GM18858 (cell line): ENCODE data around the gene SMC3.

Experiments
- ATAC-seq: cut with Tn5 transposase; IDR thresholded peaks from one replicate; pipeline ENCODE4 v1.9.1; 2021; ENCODE audit not compliant: unreplicated experiment

SMC3 gene

GRCh38 chr10:110644598-110645462 lies 77.3 kb downstream of the SMC3 start:
- no peak for ATAC-seq

GRCh38 chr10:110646417-110647135 lies 79.1 kb downstream of the SMC3 start:
- ATAC-seq: no peak

GRCh38 chr10:110647136-110647430 lies 79.6 kb downstream of the SMC3 start:
- no peak for ATAC-seq

DNA sequence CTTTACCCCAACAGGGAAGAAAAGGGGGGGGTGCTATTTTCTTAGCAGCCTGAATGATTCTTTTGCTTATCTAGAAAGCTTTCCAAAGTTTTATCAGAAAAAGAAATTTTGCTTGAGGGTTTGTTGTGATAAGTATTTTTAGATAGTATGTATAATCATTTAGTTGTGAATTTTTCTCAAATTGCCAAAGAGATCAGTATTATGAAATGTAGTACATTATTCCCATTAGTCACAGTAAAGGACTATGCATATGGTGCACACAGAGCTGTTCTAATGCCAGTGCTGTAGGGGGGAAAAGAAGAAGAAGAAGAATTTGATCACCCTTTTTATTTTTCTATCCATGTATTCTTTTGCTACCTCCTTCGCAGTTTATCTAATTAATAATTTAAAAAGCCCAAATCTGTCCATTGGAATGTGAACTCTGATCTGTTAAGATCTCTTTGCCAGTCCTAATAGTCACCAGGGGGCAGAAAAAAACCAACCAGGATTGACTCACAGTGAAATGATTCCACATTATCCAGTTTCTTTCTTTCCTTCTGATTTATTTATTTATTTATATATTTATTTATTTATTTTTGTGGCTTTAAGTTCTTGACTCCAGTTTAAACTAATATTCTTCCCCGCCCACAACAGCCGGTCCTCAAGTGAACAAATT lies 81.3 kb downstream of the SMC3 start:
- ATAC-seq: no peak

DNA sequence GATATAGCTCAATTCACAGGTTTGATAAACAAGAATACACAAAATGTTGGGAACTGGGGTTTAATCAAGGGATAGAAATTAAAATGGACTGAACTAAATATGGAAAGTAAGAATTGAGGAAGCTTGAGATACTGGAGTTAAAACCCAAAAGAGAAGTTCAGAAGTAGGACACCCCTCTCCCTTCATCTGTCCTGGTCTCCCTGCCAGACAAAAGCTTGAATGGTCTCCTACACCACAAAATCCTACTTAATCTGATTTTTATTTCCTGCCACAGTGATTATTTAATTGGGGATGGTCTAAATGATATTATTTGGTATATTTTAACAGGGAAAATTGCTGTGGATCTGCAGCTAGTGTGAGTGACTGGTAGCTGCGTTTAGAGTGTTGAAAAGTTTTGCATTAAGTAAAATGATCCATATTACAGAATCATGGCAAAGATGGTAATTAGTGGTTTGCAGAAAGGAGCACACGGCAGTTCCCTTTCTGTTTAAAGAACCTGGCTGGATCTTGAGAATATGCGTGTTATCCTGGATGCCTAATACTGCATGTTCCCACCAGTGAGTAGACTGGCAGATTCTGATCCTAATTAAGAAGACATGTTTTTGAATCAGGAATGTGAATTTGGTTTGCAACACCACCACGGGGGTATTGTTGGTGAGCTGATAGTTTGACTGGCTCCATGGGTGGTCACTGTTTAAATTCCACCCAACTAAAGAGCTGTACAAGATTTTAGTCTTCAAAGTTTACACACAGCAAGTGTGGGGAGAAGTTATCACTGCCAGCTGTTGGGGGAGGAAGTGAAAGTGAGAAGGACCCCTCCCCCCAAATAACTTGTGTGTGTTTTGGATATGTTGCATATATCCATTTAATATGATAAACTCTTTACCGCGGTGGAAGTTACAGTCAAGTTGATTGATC lies 82.1 kb downstream of the SMC3 start:
- ATAC-seq: no peak

GRCh38 chr10:110650265-110650668 lies 82.8 kb downstream of the SMC3 start:
- no peak for ATAC-seq

DNA sequence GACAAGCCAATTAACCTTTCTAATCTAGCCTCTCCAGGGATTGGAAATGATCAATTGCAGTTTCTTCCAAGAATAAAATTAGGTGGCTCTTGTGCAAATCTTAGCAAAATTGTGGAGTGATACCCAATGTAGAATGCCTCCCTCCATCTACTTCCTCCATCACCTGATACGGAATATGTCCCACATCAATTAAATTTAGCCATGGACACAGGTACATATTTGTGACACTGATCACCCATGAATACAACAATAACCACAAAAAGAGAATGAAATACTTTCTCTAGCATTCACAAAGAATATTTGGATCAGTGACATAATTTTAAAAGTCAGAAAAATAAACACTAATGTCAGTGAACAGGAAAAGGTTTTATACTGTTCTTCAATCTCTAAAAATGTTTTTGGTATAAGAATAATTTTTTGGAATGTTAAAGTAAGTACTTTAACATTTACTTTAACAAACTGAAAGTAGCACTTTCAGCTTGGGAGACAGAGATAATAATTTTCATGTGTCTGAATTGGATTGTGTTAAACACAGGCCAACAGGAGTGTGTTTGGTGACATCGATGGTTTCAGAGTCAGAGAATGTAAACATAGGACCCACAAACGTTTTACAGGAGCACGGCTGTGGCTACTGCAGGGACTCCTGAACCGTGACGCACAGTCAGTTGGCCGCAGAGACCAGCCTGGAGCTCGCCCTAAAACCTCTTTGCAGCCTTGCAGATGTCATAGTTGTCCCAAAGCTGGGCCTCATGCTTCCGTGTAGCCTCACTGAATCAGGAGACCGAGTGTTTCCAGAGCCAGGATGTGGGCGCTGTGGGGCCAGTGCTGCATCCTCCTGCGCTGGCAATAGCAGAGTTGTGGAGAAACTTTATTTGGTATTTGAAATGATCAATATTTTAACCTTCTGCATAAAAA lies 83.8 kb downstream of the SMC3 start:
- peak; percentile 66 for ATAC-seq

DNA sequence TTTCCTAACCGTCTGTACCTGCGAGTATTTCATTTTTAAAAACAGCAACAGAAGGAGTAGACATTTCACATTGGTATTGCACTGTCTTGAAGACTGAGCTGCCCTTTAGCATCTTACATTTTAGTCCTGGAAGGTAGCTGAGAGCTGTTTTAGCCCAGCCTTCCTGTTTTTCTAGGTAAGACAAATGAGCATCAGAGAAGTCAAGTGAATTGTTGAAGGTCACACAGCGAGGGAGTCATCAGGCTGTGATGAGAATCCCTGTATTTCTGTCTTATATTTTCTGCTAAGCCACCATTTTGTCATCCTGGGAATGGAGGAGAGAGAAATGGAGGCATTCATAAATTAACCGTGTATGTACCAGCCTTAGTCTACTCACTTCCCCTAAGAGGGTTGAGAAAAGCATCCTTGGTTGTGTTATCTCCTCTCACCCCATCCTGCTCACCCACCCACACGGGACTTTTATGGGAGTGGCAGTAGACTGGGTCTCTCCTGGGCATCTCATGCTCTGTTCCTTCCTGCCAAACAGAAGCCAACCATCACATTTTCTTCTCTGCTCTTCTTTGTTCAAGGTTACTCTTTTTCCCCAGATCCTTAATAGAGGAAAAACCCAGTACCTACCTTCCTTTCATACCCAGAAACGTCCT lies 85.1 kb downstream of the SMC3 start:
- no peak for ATAC-seq
